Measurements from ENCODE around the gene JMJD1C.
"Not testable (repeated sequence)": the region's sequence is repeated elsewhere in the genome, so short reads cannot be mapped to it uniquely, and the experiment has no call there.

Gene JMJD1C

GRCh38 chr10:63465293-63466143 lies at the start of gene JMJD1C:
TSS of gene JMJD1C (minus strand) at chr10:63465977. CDS start at chr10:63465662, 315 bp downstream.
- ATAC-seq: peak; percentile 74 to 79

GRCh38 chr10:63515002-63515763 lies 49.4 kb upstream of the JMJD1C start:
- peak; percentile 32 to 49 for ATAC-seq

- no peak for ATAC-seq
These were observed 40.8 kb upstream of the JMJD1C start for GRCh38 chr10:63506554-63506953.

GRCh38 chr10:63505562-63505961 lies 39.8 kb upstream of the JMJD1C start:
- no peak for ATAC-seq

GRCh38 chr10:63504145-63504881 lies 38.5 kb upstream of the JMJD1C start:
- ATAC-seq: no peak

GRCh38 chr10:63503395-63503794 lies 37.6 kb upstream of the JMJD1C start:
- ATAC-seq: no peak

- ATAC-seq: no peak
These were observed 37.1 kb upstream of the JMJD1C start for GRCh38 chr10:63502832-63503231.

GRCh38 chr10:63501954-63502353 lies 36.2 kb upstream of the JMJD1C start:
- ATAC-seq: no peak

GRCh38 chr10:63500551-63500950 lies 34.8 kb upstream of the JMJD1C start:
- not testable (repeated sequence) for ATAC-seq

GRCh38 chr10:63498665-63499064 lies 32.9 kb upstream of the JMJD1C start:
- no peak for ATAC-seq

GRCh38 chr10:63497321-63497720 lies 31.5 kb upstream of the JMJD1C start:
- ATAC-seq: no peak

- no peak for ATAC-seq
These were observed 30.8 kb upstream of the JMJD1C start for GRCh38 chr10:63496561-63496960.

- ATAC-seq: no peak
These were observed 29.2 kb upstream of the JMJD1C start for GRCh38 chr10:63494951-63495350.

- ATAC-seq: no peak
These were observed 27.2 kb upstream of the JMJD1C start for GRCh38 chr10:63493004-63493403.

- not testable (repeated sequence) for ATAC-seq
These were observed 26.5 kb upstream of the JMJD1C start for GRCh38 chr10:63492317-63492690.

GRCh38 chr10:63491588-63492316 lies 26.0 kb upstream of the JMJD1C start:
- no peak for ATAC-seq

GRCh38 chr10:63489838-63490237 lies 24.1 kb upstream of the JMJD1C start:
- ATAC-seq: no peak

- ATAC-seq: no peak
These were observed 22.2 kb upstream of the JMJD1C start for GRCh38 chr10:63487990-63488389.

- ATAC-seq: no peak
These were observed 18.2 kb upstream of the JMJD1C start for GRCh38 chr10:63483983-63484382.

- no peak for ATAC-seq
These were observed 16.1 kb upstream of the JMJD1C start for GRCh38 chr10:63481815-63482421.

- ATAC-seq: no peak
These were observed 14.5 kb upstream of the JMJD1C start for GRCh38 chr10:63480237-63480636.

GRCh38 chr10:63478564-63478963 lies 12.8 kb upstream of the JMJD1C start:
- no peak for ATAC-seq
